Activated CD8-positive, alpha-beta memory T cell treated with anti-CD3 and anti-CD28 coated beads for 1 hour (primary cell): Measurements from ENCODE around the gene TMEM236.

Experiments used
- DNase-seq, 2 donors: peaks; one replicate each; pipeline ENCODE4 v3.0.0-alpha.2; 2020; ENCODE audit warnings: low read depth in 1 of 2; ENCODE audit errors: extremely low read depth in 1 of 2

The TMEM236 gene

GRCh38 chr10:17784688-17785087 is 32.7 kb downstream of the TMEM236 start:
- no peak for DNase-seq

- no peak for DNase-seq
Measured at GRCh38 chr10:17785276-17785930, 33.4 kb downstream of the TMEM236 start.

- DNase-seq = no peak
Measured at GRCh38 chr10:17787087-17787961, 35.3 kb downstream of the TMEM236 start.

- DNase-seq = no peak
Measured at GRCh38 chr10:17788646-17789045, 36.6 kb downstream of the TMEM236 start.

- DNase-seq = no peak
Measured at GRCh38 chr10:17789396-17789795, 37.4 kb downstream of the TMEM236 start.

GRCh38 chr10:17790651-17791050 is 38.6 kb downstream of the TMEM236 start:
- DNase-seq = no peak

GRCh38 chr10:17792991-17793390 is 41.0 kb downstream of the TMEM236 start:
- no peak for DNase-seq

- no peak for DNase-seq
Measured at GRCh38 chr10:17793823-17794644, 42.0 kb downstream of the TMEM236 start.

GRCh38 chr10:17795083-17795482 is 43.1 kb downstream of the TMEM236 start:
- DNase-seq = no peak

GRCh38 chr10:17795813-17796594 is 44.0 kb downstream of the TMEM236 start:
- DNase-seq = no peak

GRCh38 chr10:17801507-17801906 is 49.5 kb downstream of the TMEM236 start:
- DNase-seq = no peak

- DNase-seq = no peak
Measured at GRCh38 chr10:17802350-17802749, 50.3 kb downstream of the TMEM236 start.

- no peak for DNase-seq
Measured at GRCh38 chr10:17802976-17803375, 51.0 kb downstream of the TMEM236 start.

- DNase-seq = no peak
Measured at GRCh38 chr10:17805330-17805729, 53.3 kb downstream of the TMEM236 start.

- no peak for DNase-seq
Measured at GRCh38 chr10:17805921-17806577, 54.0 kb downstream of the TMEM236 start.

GRCh38 chr10:17808971-17809841 is 57.2 kb downstream of the TMEM236 start, which contains the start of gene MRC1:
MRC1 (plus strand) TSS chr10:17809348; CDS start chr10:17809466, 118 bp downstream.
- DNase-seq = no peak

GRCh38 chr10:17811146-17811865 is 59.3 kb downstream of the TMEM236 start:
- DNase-seq = no peak

- no peak for DNase-seq
Measured at GRCh38 chr10:17814973-17815372, 63.0 kb downstream of the TMEM236 start.
